ENCODE results near the gene EIF3J.

EIF3J gene

GRCh38 chr15:44595656-44596510 is 58.9 kb downstream of the EIF3J start:
- no peak for DNase-seq

DNA sequence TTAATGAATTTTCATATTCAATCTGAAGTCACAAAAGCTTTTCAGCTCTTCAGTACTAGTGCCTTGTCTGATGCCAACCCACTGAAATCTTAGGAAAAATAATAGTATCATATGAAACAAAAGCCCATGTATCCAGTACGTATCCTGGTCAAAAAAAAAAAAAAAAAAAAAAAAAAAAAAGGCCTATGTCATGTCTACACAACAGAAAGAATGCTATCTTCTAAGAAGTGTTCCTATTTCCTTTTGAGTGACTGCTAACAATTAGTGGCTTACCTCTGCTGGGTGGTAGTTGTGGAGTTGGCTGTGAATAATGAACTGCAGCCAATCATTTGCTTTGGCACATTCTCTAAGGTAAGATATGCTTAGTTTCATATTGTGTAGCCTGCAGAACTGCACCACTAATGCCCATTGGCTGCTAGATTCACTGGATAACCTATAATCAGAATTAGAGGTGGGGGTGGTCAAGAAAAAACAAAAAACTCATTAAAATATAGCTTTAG is 59.6 kb downstream of the EIF3J start:
- no peak for DNase-seq

DNA sequence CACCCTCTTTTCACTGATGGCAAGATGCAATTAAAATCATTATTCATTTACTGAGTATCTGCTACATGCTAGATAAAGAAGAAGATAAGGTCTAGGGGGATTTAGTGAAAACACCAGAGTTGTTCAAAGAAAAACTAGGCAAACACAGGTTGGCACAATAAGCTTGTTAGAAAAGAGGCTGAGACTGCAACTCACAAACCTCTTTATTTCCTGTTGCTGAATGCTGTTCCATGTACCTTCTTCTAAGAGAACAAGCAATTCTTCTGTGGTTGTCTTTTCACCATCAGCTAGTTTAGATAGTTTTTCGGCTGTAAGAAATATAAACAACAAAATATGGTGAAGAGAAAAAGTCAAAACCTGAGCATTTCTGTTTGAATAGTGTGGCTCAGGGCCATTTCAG is 61.1 kb downstream of the EIF3J start:
- no peak for DNase-seq

GRCh38 chr15:44598892-44599291 is 61.9 kb downstream of the EIF3J start:
- no peak for DNase-seq

GRCh38 chr15:44603126-44603525 is 66.2 kb downstream of the EIF3J start:
- no peak for DNase-seq

GRCh38 chr15:44606740-44607139 is 69.8 kb downstream of the EIF3J start:
- no peak for DNase-seq
